Activated CD8-positive, alpha-beta memory T cell treated with anti-CD3 and anti-CD28 coated beads for 36 hours (primary cell): ENCODE measurements around the gene SUCO. TPM values are rescaled to one million over a fixed set of nuclear protein-coding genes. Genes with fewer than 3 reads are reported as not detected.

Experiments
- CTCF ChIA-PET: fragments of 350-600 bp; sonication (Branson Sonifier 250); formaldehyde crosslinking; loops from one replicate; lab custom pipeline; 2021; ENCODE audit warnings: antibody characterized with exemption; lab: Charles Lee
- POLR2A ChIA-PET: fragments of 350-600 bp; sonication (Branson Sonifier 250); formaldehyde crosslinking; loops from one replicate; lab custom pipeline; 2021; ENCODE audit warnings: antibody characterized with exemption; lab: Charles Lee
- total RNA-seq, 2 experiments: library from RNA; stranded (reverse); gene quantifications; one replicate each; pipeline ENCODE4 v1.2.3, GENCODE V29; 2021

SUCO gene
- total RNA-seq, 2 experiments from 2014 or later = 18.9 to 20.6 TPM

GRCh38 chr1:172657586-172657985 is 124.6 kb downstream of the SUCO start:
- CTCF ChIA-PET = interaction anchor here (0.9 to 1.6 kb wide), 3 partner anchors 14 to 62 kb away, joined by 3 to 8 read pairs (median 4); no protein-coding TSS in a partner anchor
- POLR2A ChIA-PET = no interaction called here

GRCh38 chr1:172658871-172659453 is 126.0 kb downstream of the SUCO start, which contains the start of gene FASLG:
TSS of gene FASLG (plus strand) at chr1:172659103. CDS start at chr1:172659202, 99 bp downstream.
- CTCF ChIA-PET = interaction anchor here (1.1 to 2.1 kb wide), 4 partner anchors 12 to 61 kb away, joined by 3 to 8 read pairs (median 7); no protein-coding TSS in a partner anchor
- POLR2A ChIA-PET = interaction anchor here (0.9 to 2.1 kb wide), 5 partner anchors 12 to 50 kb away, joined by 3 to 11 read pairs (median 5); no protein-coding TSS in a partner anchor

GRCh38 chr1:172661107-172661506 is 128.2 kb downstream of the SUCO start:
- CTCF ChIA-PET = interaction anchor here (0.5 to 1.8 kb wide), 3 partner anchors 14 to 59 kb away, joined by 3 to 6 read pairs (median 3); no protein-coding TSS in a partner anchor
- POLR2A ChIA-PET = interaction anchor here (0.7 to 1.3 kb wide), 3 partner anchors 10 to 128 kb away, joined by 4 to 5 read pairs (median 5); partner anchors contain the start of gene SUCO

Other genes starting within 250 kb of the SUCO start
- not detected for gene C1orf105, start 112.5 kb upstream of the SUCO start, total RNA-seq
- 10 to 100 TPM; 21.4 to 23.5 TPM for gene PIGC, start 89.1 kb upstream of the SUCO start, total RNA-seq
- 10 to 100 TPM; 59.9 to 61.8 TPM for gene FASLG, start 126.0 kb downstream of the SUCO start, total RNA-seq